Thyroid gland (tissue), 4 donors: ENCODE measurements around the gene ANKRD11. TPM values are rescaled to one million over a fixed set of nuclear protein-coding genes. Genes with fewer than 3 reads are reported as not detected.
"Not testable (repeated sequence)": the region's sequence is repeated elsewhere in the genome, so short reads cannot be mapped to it uniquely, and the experiment has no call there.

Source experiments
- DNase-seq, 2 donors: peaks; one replicate each; pipeline ENCODE4 v3.0.0-alpha.2; 2019
- H3K27ac ChIP-seq, 3 donors: fragments of 200-600 bp; sonication (generic); 1 replicate in 2 of 3; 2 replicates in 1 of 3; pipeline ENCODE4 v1.5.1; 2016 to 2019; ENCODE audit warnings: mild to moderate bottlenecking in 1 of 3, moderate library complexity in 1 of 3
- H3K27me3 ChIP-seq: fragments of 200-600 bp; sonication (generic); one replicate; pipeline ENCODE4 v1.5.1; 2019
- H3K36me3 ChIP-seq, 2 donors: fragments of 200-600 bp; sonication (generic); one replicate each; pipeline ENCODE4 v1.5.1; 2016 to 2019
- H3K4me1 ChIP-seq, 2 donors: fragments of 200-600 bp; sonication (generic); one replicate each; pipeline ENCODE4 v1.5.1; 2017 to 2019
- H3K4me3 ChIP-seq, 3 donors: fragments of 200-600 bp; sonication (generic); replicated peaks in 1 of 3; 1 replicate in 2 of 3; 2 replicates in 1 of 3; pipeline ENCODE4 v1.5.1; 2016; ENCODE audit warnings: mild to moderate bottlenecking in 1 of 3
- H3K9me3 ChIP-seq: fragments of 200-600 bp; sonication (generic); one replicate; pipeline ENCODE4 v1.5.1; 2017
- CTCF ChIP-seq, 6 experiments: fragments of 200-600 bp in 3 of 6; fragments of 450-650 bp in 3 of 6; sonication (generic) in 3 of 6; IDR thresholded peaks; one replicate each; pipeline ENCODE4 v1.5.1; 2016 to 2019; ENCODE audit warnings: antibody characterized with exemption in 6 of 6, mild to moderate bottlenecking in 2 of 6, inconsistent platforms in 1 of 6, moderate library complexity in 1 of 6
- POLR2A ChIP-seq, 2 donors: fragments of 450-650 bp; IDR thresholded peaks; one replicate each; pipeline ENCODE4 v1.6.1; 2017; ENCODE audit warnings: antibody characterized with exemption in 2 of 2, mild to moderate bottlenecking in 2 of 2, moderate library complexity in 1 of 2
- WGBS, 2 donors: methylation state at CpG; one replicate each; pipeline ENCODE4 v1.1.5; 2017; 5-methylcytosine and 5-hydroxymethylcytosine counted together
- intact Hi-C: fragments of 100-400 bp; cut with DNase I; formaldehyde crosslinking; loops from one replicate; pipeline ENCODE4 v1.15.1; 2023
- total RNA-seq, 4 donors: library from RNA; depleted of rRNA; stranded (reverse); fragments of >200 nt; gene quantifications; one replicate each; pipeline ENCODE4 v1.2.3, GENCODE V29; 2016

The ANKRD11 gene
- total RNA-seq, 4 donors from 2014 or later = 62.1 to 90.4 (median 75.0) TPM

DNA sequence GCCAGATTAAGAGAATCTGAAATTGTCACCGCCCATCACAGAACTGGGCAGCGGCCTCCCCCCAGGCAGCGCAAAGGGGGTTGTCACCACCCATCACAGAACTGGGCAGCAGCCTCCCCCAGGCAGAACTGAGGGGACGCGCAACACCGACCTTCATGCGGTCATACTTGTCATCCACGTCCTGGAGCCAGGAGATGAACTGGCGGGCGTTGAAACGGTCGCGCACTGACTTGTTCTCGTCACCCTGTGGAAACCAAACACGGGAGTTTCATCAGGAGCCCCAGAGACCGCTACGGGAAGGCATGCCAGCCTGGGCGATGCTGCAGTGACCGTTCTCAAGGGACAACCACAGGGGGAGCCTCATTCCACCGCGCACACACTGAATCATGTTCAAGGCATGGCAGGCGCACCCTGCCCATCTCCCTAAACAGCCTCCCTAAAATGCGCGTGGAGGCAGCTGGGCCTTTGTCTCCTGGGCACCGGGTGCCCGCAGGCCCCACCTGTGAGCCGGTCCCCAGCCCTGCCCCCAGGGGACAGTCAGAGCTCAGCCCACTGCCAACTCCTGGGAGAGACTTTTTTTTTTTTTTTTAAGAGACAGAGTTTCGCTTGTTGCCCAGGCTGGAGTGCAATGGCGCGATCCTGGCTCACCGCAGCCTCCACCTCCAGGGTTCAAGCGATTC, 219.6 kb downstream of the ANKRD11 start:
- Histone ChIP-seq H3K9me3 (no peaks in the 10 kb centered on the region), H3K27me3 (no peaks in the 10 kb centered on the region), H3K4me3 (no peak overlapping the region), H3K4me1 (no peaks in the 10 kb centered on the region), H3K36me3 (peaks cover 49 to 54% of the 10 kb centered on the region in 2 donors), H3K27ac (no peak overlapping the region)
- no peak for DNase-seq
- intact Hi-C loops = no loop called here
- no peak for TF ChIP-seq POLR2A (IDR thresholded peaks at IDR 0.05)
- no peak for TF ChIP-seq CTCF (IDR thresholded peaks at IDR 0.05)
- 94 to 98% methylated on average over 32 of the region's 32 CpGs for WGBS, 2 donors

- no peak for TF ChIP-seq POLR2A (IDR thresholded peaks at IDR 0.05)
- no peak for TF ChIP-seq CTCF (IDR thresholded peaks at IDR 0.05)
- intact Hi-C loops = no loop called here
- no peak for DNase-seq
- H3K4me3 ChIP-seq = no peak overlapping the region
- H3K4me1 ChIP-seq = no peaks in the 10 kb centered on the region
- H3K27me3 ChIP-seq = no peaks in the 10 kb centered on the region
- no peaks in the 10 kb centered on the region for H3K9me3 ChIP-seq
- H3K36me3 ChIP-seq = peaks cover 47 to 56% of the 10 kb centered on the region in 2 donors
- 97 to 98% methylated on average over 22 to 24 of the region's 27 CpGs for WGBS, 2 donors
- H3K27ac ChIP-seq = no peak overlapping the region
Observed at GRCh38 chr16:89269805-89270665, 220.3 kb downstream of the ANKRD11 start.

- H3K27me3 ChIP-seq = no peaks in the 10 kb centered on the region
- H3K4me1 ChIP-seq = no peaks in the 10 kb centered on the region
- H3K9me3 ChIP-seq = no peaks in the 10 kb centered on the region
- no peak overlapping the region for H3K4me3 ChIP-seq
- TF ChIP-seq POLR2A (IDR thresholded peaks at IDR 0.05) (no peak), CTCF (IDR thresholded peaks at IDR 0.05) (no peak)
- no peak overlapping the region for H3K27ac ChIP-seq
- DNase-seq = no peak
- peaks cover 41 to 48% of the 10 kb centered on the region in 2 donors for H3K36me3 ChIP-seq
- intact Hi-C loops = no loop called here
- WGBS, 2 donors = 87 to 91% methylated on average over 14 of the region's 14 CpGs
Observed at GRCh38 chr16:89268987-89269735, 221.2 kb downstream of the ANKRD11 start.

DNA sequence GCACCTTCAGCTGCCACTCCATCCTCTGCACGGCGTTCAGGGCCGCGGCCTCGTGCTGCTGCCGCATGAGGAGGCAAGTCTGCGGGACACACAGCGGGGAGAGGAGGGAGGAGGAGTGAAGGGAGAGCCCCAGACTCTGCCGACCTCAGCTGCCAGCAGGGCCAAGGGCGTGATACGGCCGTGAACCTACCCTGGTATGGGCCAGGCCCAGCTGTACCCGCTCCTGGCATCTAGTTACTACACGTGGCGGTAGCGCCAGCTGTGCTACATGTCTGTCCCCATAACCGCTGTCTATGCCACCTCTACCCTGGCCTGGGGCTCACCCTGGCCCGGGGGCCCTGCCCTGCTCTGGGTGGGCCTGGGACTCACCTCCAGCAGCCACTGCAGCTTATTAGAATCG, 221.8 kb downstream of the ANKRD11 start:
- no peak for DNase-seq
- TF ChIP-seq CTCF (IDR thresholded peaks at IDR 0.05) = no peak
- no peak for TF ChIP-seq POLR2A (IDR thresholded peaks at IDR 0.05)
- H3K36me3 ChIP-seq = peaks cover 35 to 42% of the 10 kb centered on the region in 2 donors
- no peaks in the 10 kb centered on the region for H3K9me3 ChIP-seq
- H3K27ac ChIP-seq = no peak overlapping the region
- 91 to 97% methylated on average over 14 to 17 of the region's 19 CpGs for WGBS, 2 donors
- H3K4me3 ChIP-seq = no peak overlapping the region
- H3K27me3 ChIP-seq = no peaks in the 10 kb centered on the region
- intact Hi-C loops = no loop called here
- H3K4me1 ChIP-seq = no peaks in the 10 kb centered on the region

DNA sequence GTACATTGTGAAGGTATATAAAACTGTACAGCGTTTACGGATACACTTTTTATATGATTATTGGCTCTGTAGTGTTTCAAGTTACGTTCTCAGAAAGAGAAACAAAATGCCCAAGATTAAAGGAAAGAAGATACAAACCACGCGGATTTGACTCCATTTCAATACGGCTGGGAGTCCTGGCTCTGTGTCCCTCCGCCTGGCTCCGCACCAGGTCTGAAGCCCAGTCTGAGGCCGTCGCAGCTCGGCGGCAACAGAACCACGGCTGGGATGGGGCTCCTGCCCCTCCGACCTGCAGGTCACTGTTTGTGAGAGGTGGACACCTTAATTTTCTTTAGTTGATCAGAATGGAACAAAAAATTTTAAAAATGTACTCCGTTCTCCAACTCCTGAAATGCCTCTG, 222.6 kb downstream of the ANKRD11 start:
- H3K9me3 ChIP-seq, H3K27ac ChIP-seq, DNase-seq, H3K4me1 ChIP-seq, H3K4me3 ChIP-seq, H3K27me3 ChIP-seq, intact Hi-C loops: not testable (repeated sequence)
- peaks cover 30 to 41% of the 10 kb centered on the region in 2 donors for H3K36me3 ChIP-seq
- 90 to 91% methylated on average over 4 to 11 of the region's 15 CpGs for WGBS, 2 donors
